ENCODE data around the gene KLF2. TPM values are rescaled to one million over a fixed set of nuclear protein-coding genes. Genes with fewer than 3 reads are reported as not detected.

The KLF2 gene
- total RNA-seq, 2 donors from 2014 or later, result 34.9 to 146 TPM

DNA sequence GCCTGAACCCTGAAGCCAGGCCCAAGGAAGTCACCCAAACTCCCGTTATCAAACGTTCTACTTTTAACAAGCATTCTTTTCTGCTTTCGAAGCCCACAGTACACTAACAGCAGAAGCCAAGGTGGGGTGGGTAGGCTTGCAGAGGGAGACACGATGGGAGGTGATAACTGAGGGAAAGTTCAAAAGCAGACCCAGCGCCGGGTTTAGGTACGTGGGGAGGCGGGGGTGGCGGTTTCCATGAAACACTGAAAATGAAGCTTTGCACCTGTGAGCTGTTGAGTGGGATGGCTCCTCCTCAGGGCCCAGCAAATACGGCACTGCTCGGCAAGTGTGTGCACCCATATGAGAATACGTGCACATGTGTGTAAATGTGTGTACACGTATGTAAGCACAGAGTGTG lies 49.8 kb downstream of the KLF2 start:
- H3K27me3 ChIP-seq (replicated peaks; ENCODE audit: insufficient read depth), result no peaks in the 10 kb centered on the region
- H3K27ac ChIP-seq, result no peak overlapping the region
- H3K4me3 ChIP-seq, result no peak overlapping the region
- H3K36me3 ChIP-seq, result peaks cover 30% of the 10 kb centered on the region
- H3K9me3 ChIP-seq, result no peaks in the 10 kb centered on the region
- ATAC-seq (ENCODE audit: insufficient number of reproducible peaks, low FRiP score, low read depth), result no peak
- TF ChIP-seq CTCF (IDR thresholded peaks at IDR 0.05), result no peak
- no peak for DNase-seq (ENCODE audit: low spot score)
- peaks cover 3 to 11% of the 10 kb centered on the region in 2 donors for H3K4me1 ChIP-seq (ENCODE audit: control insufficient read depth in 1 of 2, low read depth in 2 of 2)

- DNase-seq (ENCODE audit: low spot score) (no peak), ATAC-seq (ENCODE audit: insufficient number of reproducible peaks, low FRiP score, low read depth) (no peak)
- no peak overlapping the region for H3K4me3 ChIP-seq
- no peak overlapping the region for H3K27ac ChIP-seq
- no peak for TF ChIP-seq CTCF (IDR thresholded peaks at IDR 0.05)
- H3K27me3 ChIP-seq (replicated peaks; ENCODE audit: insufficient read depth), result no peaks in the 10 kb centered on the region
- H3K36me3 ChIP-seq, result peaks cover 30% of the 10 kb centered on the region
- no peaks in the 10 kb centered on the region for H3K9me3 ChIP-seq
- peaks cover 3 to 11% of the 10 kb centered on the region in 2 donors for H3K4me1 ChIP-seq (ENCODE audit: control insufficient read depth in 1 of 2, low read depth in 2 of 2)
Measured at GRCh38 chr19:16375157-16375935, 50.7 kb downstream of the KLF2 start.

DNA sequence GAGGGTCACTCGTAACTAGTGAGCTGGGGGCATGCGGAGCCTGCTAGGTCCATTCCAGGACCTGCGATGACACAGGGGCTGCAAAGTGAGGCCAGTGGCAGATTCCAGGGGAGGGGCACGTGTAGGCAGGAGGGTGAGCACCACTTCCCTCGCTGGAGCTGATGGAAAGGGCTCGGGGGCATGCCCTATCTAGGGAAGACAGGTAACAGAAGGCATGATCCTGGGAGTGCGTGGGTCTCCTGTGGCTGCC lies 51.2 kb downstream of the KLF2 start:
- no peak for DNase-seq (ENCODE audit: low spot score)
- no peaks in the 10 kb centered on the region for H3K9me3 ChIP-seq
- H3K27me3 ChIP-seq (replicated peaks; ENCODE audit: insufficient read depth), result no peaks in the 10 kb centered on the region
- peaks cover 25% of the 10 kb centered on the region for H3K36me3 ChIP-seq
- H3K4me3 ChIP-seq, result no peak overlapping the region
- no peak for ATAC-seq (ENCODE audit: insufficient number of reproducible peaks, low FRiP score, low read depth)
- no peak overlapping the region for H3K27ac ChIP-seq
- no peak for TF ChIP-seq CTCF (IDR thresholded peaks at IDR 0.05)
- peaks cover 3 to 13% of the 10 kb centered on the region in 2 donors for H3K4me1 ChIP-seq (ENCODE audit: control insufficient read depth in 1 of 2, low read depth in 2 of 2)

DNA sequence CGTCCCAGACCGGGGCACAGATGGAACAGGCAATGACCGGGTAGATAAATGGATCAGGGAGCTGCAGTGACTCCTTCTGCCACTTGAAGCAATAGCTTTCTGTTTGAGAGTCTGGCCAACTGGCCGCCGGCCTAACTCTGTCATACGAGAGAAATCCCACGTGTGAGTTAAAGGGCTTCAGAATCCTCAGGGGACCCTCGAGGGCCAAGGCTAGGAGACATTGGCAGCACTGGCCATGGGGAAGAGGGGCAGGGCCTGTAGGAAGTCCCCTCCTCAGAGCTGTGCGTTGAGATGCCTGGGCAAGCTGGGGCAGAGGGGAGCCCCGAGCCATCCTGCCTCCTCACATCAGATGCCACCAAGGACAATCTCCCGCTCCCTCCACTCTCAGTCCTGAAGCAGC lies 51.6 kb downstream of the KLF2 start:
- Histone ChIP-seq H3K4me1 (ENCODE audit: control insufficient read depth in 1 of 2, low read depth in 2 of 2) (peaks cover 5 to 17% of the 10 kb centered on the region in 2 donors), H3K36me3 (peaks cover 24% of the 10 kb centered on the region), H3K27ac (no peak overlapping the region), H3K9me3 (no peaks in the 10 kb centered on the region), H3K4me3 (no peak overlapping the region), H3K27me3 (replicated peaks; ENCODE audit: insufficient read depth) (no peaks in the 10 kb centered on the region)
- no peak for DNase-seq (ENCODE audit: low spot score)
- ATAC-seq (ENCODE audit: insufficient number of reproducible peaks, low FRiP score, low read depth), result no peak
- no peak for TF ChIP-seq CTCF (IDR thresholded peaks at IDR 0.05)

DNA sequence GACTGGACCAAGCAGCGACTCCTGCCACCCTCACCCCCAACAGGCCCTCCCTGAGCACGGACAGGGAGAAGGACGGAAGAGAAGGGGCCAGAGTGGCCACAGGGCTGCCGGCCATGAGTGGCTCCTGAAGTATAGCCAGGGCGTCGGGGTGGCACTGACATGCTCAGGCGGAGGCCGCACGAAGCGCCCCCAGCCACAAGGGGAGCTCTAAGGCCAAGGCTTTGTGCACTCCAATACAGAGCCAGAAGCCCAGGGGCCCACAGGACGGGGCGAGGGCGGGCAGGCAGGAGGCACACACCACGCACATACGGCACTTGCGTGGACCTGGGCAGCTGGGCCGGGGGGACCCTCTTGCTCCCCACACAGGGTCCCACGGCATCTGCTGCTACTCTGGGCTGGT lies 52.0 kb downstream of the KLF2 start:
- DNase-seq (ENCODE audit: low spot score) (no peak), ATAC-seq (ENCODE audit: insufficient number of reproducible peaks, low FRiP score, low read depth) (no peak)
- no peak overlapping the region for H3K27ac ChIP-seq
- TF ChIP-seq CTCF (IDR thresholded peaks at IDR 0.05), result no peak
- H3K4me1 ChIP-seq (ENCODE audit: control insufficient read depth in 1 of 2, low read depth in 2 of 2), result peaks cover 9 to 21% of the 10 kb centered on the region in 2 donors
- H3K36me3 ChIP-seq, result peaks cover 24% of the 10 kb centered on the region
- H3K4me3 ChIP-seq, result no peak overlapping the region
- H3K27me3 ChIP-seq (replicated peaks; ENCODE audit: insufficient read depth), result no peaks in the 10 kb centered on the region
- H3K9me3 ChIP-seq, result no peaks in the 10 kb centered on the region
